ENCODE measurements around the gene RIPOR2. TPM values are rescaled to one million over a fixed set of nuclear protein-coding genes. Genes with fewer than 3 reads are reported as not detected.

RIPOR2 gene
- total RNA-seq, 1 experiment from 2014 or later, result 5.0 TPM

DNA sequence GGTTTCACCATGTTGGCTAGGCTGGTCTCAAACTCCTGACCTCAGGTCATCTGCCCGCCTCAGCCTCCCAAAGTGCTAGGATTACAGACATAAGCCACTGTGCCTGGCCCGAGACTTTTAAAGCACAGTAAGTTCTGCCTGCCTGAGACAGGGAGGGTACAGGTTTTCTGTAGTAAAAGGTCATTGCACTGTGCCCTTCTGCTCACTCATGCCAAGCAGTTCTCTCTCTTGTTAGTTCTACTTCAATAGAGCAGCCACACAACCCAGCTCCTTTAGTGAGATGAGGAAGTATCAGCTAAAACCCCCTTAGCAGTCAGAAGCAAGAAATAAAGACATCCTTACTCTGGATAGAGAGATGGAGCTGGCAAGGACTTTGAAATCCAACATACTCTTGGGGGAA lies 84.7 kb downstream of the RIPOR2 start:
- no peak overlapping the region for H3K9ac ChIP-seq (ENCODE audit: extremely low read depth, insufficient read length, low read length)
- Mint-ChIP-seq H3K36me3 (ENCODE audit: insufficient read depth in 1 of 3, low read depth in 3 of 3) (peaks cover 11 to 20% (median 13%) of the 10 kb centered on the region in 3 experiments; a peak in 6 of 7 replicates), H3K9me3 (no peaks in the 10 kb centered on the region; a peak in 1 of 5 replicates), H3K27ac (no peak overlapping the region), H3K27me3 (ENCODE audit: low read depth) (no peaks in the 10 kb centered on the region), H3K4me3 (no peak overlapping the region), H3K4me1 (peaks cover 2 to 5% of the 10 kb centered on the region in 2 experiments; a peak in 1 of 4 replicates)
- H3K79me1 ChIP-seq (ENCODE audit: insufficient read depth, low read depth, low read length, poor library complexity, severe bottlenecking), result no peaks in the 10 kb centered on the region
- H3K27ac ChIP-seq (ENCODE audit: insufficient read length, low read depth, low read length), result no peak overlapping the region
- H3K79me2 ChIP-seq (ENCODE audit: insufficient read depth, low read length), result no peaks in the 10 kb centered on the region
- no peaks in the 10 kb centered on the region for H3K23me2 ChIP-seq (ENCODE audit: insufficient read length, low read depth, low read length, poor library complexity, severe bottlenecking)
- no peak overlapping the region for H3T11ph ChIP-seq (ENCODE audit: low read length)
- H2BK120ac ChIP-seq (ENCODE audit: low read depth, low read length, poor library complexity, severe bottlenecking), result no peak overlapping the region
- no peaks in the 10 kb centered on the region for H4K20me1 ChIP-seq (ENCODE audit: control insufficient read depth, insufficient read depth, insufficient read length)
- no peak overlapping the region for H2BK20ac ChIP-seq (ENCODE audit: low read depth, low read length, poor library complexity, severe bottlenecking)
- no peak overlapping the region for H2AK5ac ChIP-seq (ENCODE audit: insufficient read length, low read length)
- H3K14ac ChIP-seq (ENCODE audit: insufficient read depth, low read length), result no peak overlapping the region
- H4K8ac ChIP-seq (replicated peaks; ENCODE audit: insufficient read length, low read depth, low read length), result no peak overlapping the region
- no peak overlapping the region for H3K4ac ChIP-seq (ENCODE audit: low read depth, low read length)
- no peak overlapping the region for H2BK12ac ChIP-seq (ENCODE audit: insufficient read length, low read depth, low read length)
- TF ChIP-seq, protein P1, sequence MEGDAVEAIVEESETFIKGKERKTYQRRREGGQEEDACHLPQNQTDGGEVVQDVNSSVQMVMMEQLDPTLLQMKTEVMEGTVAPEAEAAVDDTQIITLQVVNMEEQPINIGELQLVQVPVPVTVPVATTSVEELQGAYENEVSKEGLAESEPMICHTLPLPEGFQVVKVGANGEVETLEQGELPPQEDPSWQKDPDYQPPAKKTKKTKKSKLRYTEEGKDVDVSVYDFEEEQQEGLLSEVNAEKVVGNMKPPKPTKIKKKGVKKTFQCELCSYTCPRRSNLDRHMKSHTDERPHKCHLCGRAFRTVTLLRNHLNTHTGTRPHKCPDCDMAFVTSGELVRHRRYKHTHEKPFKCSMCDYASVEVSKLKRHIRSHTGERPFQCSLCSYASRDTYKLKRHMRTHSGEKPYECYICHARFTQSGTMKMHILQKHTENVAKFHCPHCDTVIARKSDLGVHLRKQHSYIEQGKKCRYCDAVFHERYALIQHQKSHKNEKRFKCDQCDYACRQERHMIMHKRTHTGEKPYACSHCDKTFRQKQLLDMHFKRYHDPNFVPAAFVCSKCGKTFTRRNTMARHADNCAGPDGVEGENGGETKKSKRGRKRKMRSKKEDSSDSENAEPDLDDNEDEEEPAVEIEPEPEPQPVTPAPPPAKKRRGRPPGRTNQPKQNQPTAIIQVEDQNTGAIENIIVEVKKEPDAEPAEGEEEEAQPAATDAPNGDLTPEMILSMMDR (conservative IDR thresholded peaks at IDR 0.05), result no peak
- H2BK5ac ChIP-seq (ENCODE audit: insufficient read length, low read length), result no peak overlapping the region
- H3K56ac ChIP-seq (ENCODE audit: insufficient read length, low read depth, low read length), result no peak overlapping the region
- no peaks in the 10 kb centered on the region for H3K4me1 ChIP-seq (ENCODE audit: insufficient read depth, low read length)
- H3K4me2 ChIP-seq (ENCODE audit: insufficient read depth, insufficient read length, low read length), result no peak overlapping the region
- no peak for DNase-seq
- H4K91ac ChIP-seq (ENCODE audit: insufficient read length, low read depth, low read length), result no peak overlapping the region
- H3K18ac ChIP-seq (ENCODE audit: insufficient read length, low read depth, low read length), result no peak overlapping the region
- no peak overlapping the region for H2AFZ ChIP-seq (ENCODE audit: low read length)
- no peak overlapping the region for H3K23ac ChIP-seq (ENCODE audit: insufficient read length, low read depth, low read length)
- no peaks in the 10 kb centered on the region for H3K27me3 ChIP-seq (ENCODE audit: insufficient read depth, low read length)
- no peak overlapping the region for H2BK15ac ChIP-seq (ENCODE audit: low read depth, low read length)
- no peaks in the 10 kb centered on the region for H3K9me3 ChIP-seq (ENCODE audit: control insufficient read depth, low read depth, low read length)
- H4K5ac ChIP-seq (ENCODE audit: insufficient read length, low read depth, low read length), result no peak overlapping the region
- no CpG with 5 or more reads among the region's 2 CpGs for WGBS (ENCODE audit: extremely low coverage, insufficient read length, low lambda C conversion rate)

All from H9 (cell line).